Measurements from ENCODE around the gene MYO5C.
"Not testable (repeated sequence)": the region's sequence is repeated elsewhere in the genome, so short reads cannot be mapped to it uniquely, and the experiment has no call there.

Gene MYO5C

GRCh38 chr15:52287114-52287513, 8.5 kb downstream of the MYO5C start:
- Histone ChIP-seq H3K4me3 (ENCODE audit: low read length) (no peak overlapping the region), H3K4me2 (ENCODE audit: low read length) (no peak overlapping the region), H3K9ac (ENCODE audit: low read length) (no peak overlapping the region), H3K79me2 (ENCODE audit: low read length) (no peaks in the 10 kb centered on the region), H4K20me1 (ENCODE audit: insufficient read depth, low read length) (no peaks in the 10 kb centered on the region), H3K9me3 (ENCODE audit: insufficient read depth, low read length) (no peaks in the 10 kb centered on the region), H3K36me3 (replicated peaks; ENCODE audit: low read depth, low read length) (no peaks in the 10 kb centered on the region), H2AFZ (ENCODE audit: low read depth, low read length) (no peak overlapping the region), H3K27me3 (ENCODE audit: low read depth, low read length) (no peaks in the 10 kb centered on the region), H3K4me1 (ENCODE audit: low read length) (peaks cover 30% of the 10 kb centered on the region), H3K27ac (ENCODE audit: low read length) (no peak overlapping the region)
- no peak for TF ChIP-seq CTCF (IDR thresholded peaks at IDR 0.05; ENCODE audit: low read depth, low read length)
- TF ChIP-seq EZH2phosphoT487 (IDR thresholded peaks at IDR 0.05; ENCODE audit: low read depth) = no peak

DNA sequence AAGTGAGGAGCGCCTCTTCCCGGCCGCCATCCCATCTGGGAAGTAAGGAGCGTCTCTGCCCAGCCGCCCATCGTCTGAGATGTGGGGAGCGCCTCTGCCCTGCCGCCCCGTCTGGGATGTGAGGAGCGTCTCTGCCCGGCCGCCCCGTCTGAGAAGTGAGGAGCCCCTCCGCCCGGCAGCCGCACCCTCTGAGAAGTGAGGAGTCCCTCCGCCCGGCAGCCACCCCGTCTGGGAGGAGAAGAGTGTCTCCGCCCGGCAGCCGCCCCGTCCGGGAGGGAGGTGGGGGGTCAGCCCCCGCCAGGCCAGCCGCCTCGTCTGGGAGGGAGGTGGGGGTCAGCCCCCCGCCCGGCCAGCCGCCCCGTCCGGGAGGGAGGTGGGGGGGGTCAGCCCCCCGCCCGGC, 9.7 kb downstream of the MYO5C start:
- H3K36me3 ChIP-seq (replicated peaks; ENCODE audit: low read depth, low read length); H3K79me2 ChIP-seq (ENCODE audit: low read length); H3K4me3 ChIP-seq (ENCODE audit: low read length); H3K4me2 ChIP-seq (ENCODE audit: low read length); H3K9ac ChIP-seq (ENCODE audit: low read length); H2AFZ ChIP-seq (ENCODE audit: low read depth, low read length); H4K20me1 ChIP-seq (ENCODE audit: insufficient read depth, low read length); H3K9me3 ChIP-seq (ENCODE audit: insufficient read depth, low read length); H3K27me3 ChIP-seq (ENCODE audit: low read depth, low read length); H3K27ac ChIP-seq (ENCODE audit: low read length): not testable (repeated sequence)
- H3K4me1 ChIP-seq (ENCODE audit: low read length) = peaks cover 19% of the 10 kb centered on the region

DNA sequence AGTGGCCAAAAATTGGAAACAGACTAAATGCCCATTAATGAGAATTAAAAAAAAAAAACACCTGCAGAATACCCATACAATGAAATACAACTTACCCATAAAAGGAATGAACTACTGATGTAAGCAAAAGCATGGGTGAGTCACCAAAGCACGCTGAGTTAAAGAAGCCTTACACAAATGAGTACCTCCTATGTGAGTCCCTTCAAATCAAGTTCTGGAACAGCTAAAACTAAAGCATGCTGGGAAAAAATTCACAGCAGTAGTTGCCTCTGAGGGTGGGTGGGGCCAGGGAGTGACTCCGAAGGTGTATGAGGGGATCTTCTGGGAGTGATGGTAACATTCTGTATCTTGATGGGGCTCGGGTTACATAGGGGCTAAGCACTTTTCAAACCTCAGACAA, 11.4 kb downstream of the MYO5C start:
- no peak overlapping the region for H3K4me3 ChIP-seq (ENCODE audit: low read length)
- no peaks in the 10 kb centered on the region for H3K9me3 ChIP-seq (ENCODE audit: insufficient read depth, low read length)
- TF ChIP-seq EZH2phosphoT487 (IDR thresholded peaks at IDR 0.05; ENCODE audit: low read depth) = no peak
- no peak for TF ChIP-seq CTCF (IDR thresholded peaks at IDR 0.05; ENCODE audit: low read depth, low read length)
- no peak overlapping the region for H3K4me2 ChIP-seq (ENCODE audit: low read length)
- no peak overlapping the region for H3K9ac ChIP-seq (ENCODE audit: low read length)
- no peak overlapping the region for H2AFZ ChIP-seq (ENCODE audit: low read depth, low read length)
- no peaks in the 10 kb centered on the region for H3K36me3 ChIP-seq (replicated peaks; ENCODE audit: low read depth, low read length)
- H3K27me3 ChIP-seq (ENCODE audit: low read depth, low read length) = no peaks in the 10 kb centered on the region
- H3K4me1 ChIP-seq (ENCODE audit: low read length) = peaks cover 2% of the 10 kb centered on the region
- no peaks in the 10 kb centered on the region for H4K20me1 ChIP-seq (ENCODE audit: insufficient read depth, low read length)
- H3K27ac ChIP-seq (ENCODE audit: low read length) = no peak overlapping the region
- H3K79me2 ChIP-seq (ENCODE audit: low read length) = no peaks in the 10 kb centered on the region

- Histone ChIP-seq H3K36me3 (replicated peaks; ENCODE audit: low read depth, low read length) (no peaks in the 10 kb centered on the region), H3K27me3 (ENCODE audit: low read depth, low read length) (no peaks in the 10 kb centered on the region), H3K79me2 (ENCODE audit: low read length) (no peaks in the 10 kb centered on the region), H3K9ac (ENCODE audit: low read length) (no peak overlapping the region), H3K27ac (ENCODE audit: low read length) (no peak overlapping the region), H3K4me3 (ENCODE audit: low read length) (no peak overlapping the region), H3K9me3 (ENCODE audit: insufficient read depth, low read length) (no peaks in the 10 kb centered on the region), H3K4me1 (ENCODE audit: low read length) (no peaks in the 10 kb centered on the region), H4K20me1 (ENCODE audit: insufficient read depth, low read length) (no peaks in the 10 kb centered on the region), H3K4me2 (ENCODE audit: low read length) (no peak overlapping the region), H2AFZ (ENCODE audit: low read depth, low read length) (no peak overlapping the region)
- TF ChIP-seq EZH2phosphoT487 (IDR thresholded peaks at IDR 0.05; ENCODE audit: low read depth) = no peak
- TF ChIP-seq CTCF (IDR thresholded peaks at IDR 0.05; ENCODE audit: low read depth, low read length) = no peak
Observed at GRCh38 chr15:52283281-52283680, 12.3 kb downstream of the MYO5C start.

DNA sequence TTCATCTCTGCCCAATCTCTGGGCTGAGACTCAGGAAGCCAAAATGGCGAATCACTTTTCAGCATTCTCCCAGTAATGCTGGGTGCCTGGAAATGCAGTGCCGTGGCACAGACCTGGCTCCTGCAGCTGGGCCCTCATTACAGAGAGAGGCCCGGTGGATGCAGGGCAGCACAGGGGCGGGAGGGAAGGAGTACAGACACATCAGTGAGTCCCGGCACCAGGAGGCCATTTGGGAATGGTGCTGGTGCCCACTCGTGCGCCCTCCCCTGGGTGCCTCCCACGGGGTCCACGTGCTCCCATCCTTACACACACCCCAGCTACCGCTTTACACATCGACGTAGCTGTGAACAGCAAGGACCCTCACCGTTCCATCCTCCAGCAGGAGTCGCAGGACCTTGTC, 13.2 kb downstream of the MYO5C start:
- Histone ChIP-seq H4K20me1 (ENCODE audit: insufficient read depth, low read length) (no peaks in the 10 kb centered on the region), H3K27me3 (ENCODE audit: low read depth, low read length) (no peaks in the 10 kb centered on the region), H3K9ac (ENCODE audit: low read length) (no peak overlapping the region), H3K4me2 (ENCODE audit: low read length) (no peak overlapping the region), H2AFZ (ENCODE audit: low read depth, low read length) (no peak overlapping the region), H3K4me3 (ENCODE audit: low read length) (no peak overlapping the region), H3K79me2 (ENCODE audit: low read length) (no peaks in the 10 kb centered on the region), H3K9me3 (ENCODE audit: insufficient read depth, low read length) (no peaks in the 10 kb centered on the region), H3K4me1 (ENCODE audit: low read length) (no peaks in the 10 kb centered on the region), H3K36me3 (replicated peaks; ENCODE audit: low read depth, low read length) (no peaks in the 10 kb centered on the region), H3K27ac (ENCODE audit: low read length) (no peak overlapping the region)
- TF ChIP-seq EZH2phosphoT487 (IDR thresholded peaks at IDR 0.05; ENCODE audit: low read depth) (no peak), CTCF (IDR thresholded peaks at IDR 0.05; ENCODE audit: low read depth, low read length) (no peak)

Data from OCI-LY3 (cell line).